GM18502 (cell line): Measurements from ENCODE around the gene GDPD4.

Experiments used
- ATAC-seq: cut with Tn5 transposase; IDR thresholded peaks from one replicate; pipeline ENCODE4 v1.9.1; 2021; ENCODE audit warnings: mild to moderate bottlenecking; ENCODE audit not compliant: unreplicated experiment, poor library complexity

Gene GDPD4

GRCh38 chr11:77301510-77301909 lies at the start of gene GDPD4:
TSS of gene GDPD4 (minus strand) at chr11:77301686. CDS start at chr11:77285137, 16,549 bp downstream.
- no peak for ATAC-seq

- no peak for ATAC-seq
Measured at GRCh38 chr11:77347948-77348347, 46.5 kb upstream of the GDPD4 start.

GRCh38 chr11:77346906-77347603 lies 45.6 kb upstream of the GDPD4 start:
- ATAC-seq: no peak

GRCh38 chr11:77345621-77346020 lies 44.1 kb upstream of the GDPD4 start:
- no peak for ATAC-seq

GRCh38 chr11:77340501-77340900 lies 39.0 kb upstream of the GDPD4 start:
- no peak for ATAC-seq

GRCh38 chr11:77332259-77332658 lies 30.8 kb upstream of the GDPD4 start:
- ATAC-seq: no peak

GRCh38 chr11:77325159-77325558 lies 23.7 kb upstream of the GDPD4 start:
- ATAC-seq: no peak

- no peak for ATAC-seq
Measured at GRCh38 chr11:77324508-77324907, 23.0 kb upstream of the GDPD4 start.

- no peak for ATAC-seq
Measured at GRCh38 chr11:77322926-77323590, 21.6 kb upstream of the GDPD4 start.

GRCh38 chr11:77322506-77322905 lies 21.0 kb upstream of the GDPD4 start:
- ATAC-seq: no peak

- ATAC-seq: no peak
Measured at GRCh38 chr11:77320351-77320750, 18.9 kb upstream of the GDPD4 start.

GRCh38 chr11:77318600-77318999 lies 17.1 kb upstream of the GDPD4 start:
- no peak for ATAC-seq

GRCh38 chr11:77316733-77317342 lies 15.4 kb upstream of the GDPD4 start:
- no peak for ATAC-seq

GRCh38 chr11:77312107-77312506 lies 10.6 kb upstream of the GDPD4 start:
- ATAC-seq: no peak

GRCh38 chr11:77311701-77312100 lies 10.2 kb upstream of the GDPD4 start:
- ATAC-seq: no peak

- ATAC-seq: no peak
Measured at GRCh38 chr11:77310721-77311120, 9.2 kb upstream of the GDPD4 start.

- ATAC-seq: no peak
Measured at GRCh38 chr11:77309401-77310085, 8.1 kb upstream of the GDPD4 start.

- ATAC-seq: no peak
Measured at GRCh38 chr11:77308838-77309237, 7.4 kb upstream of the GDPD4 start.

GRCh38 chr11:77303328-77303727 lies 1.8 kb upstream of the GDPD4 start:
- ATAC-seq: no peak

- ATAC-seq: no peak
Measured at GRCh38 chr11:77302752-77303151, 1.3 kb upstream of the GDPD4 start.

GRCh38 chr11:77300695-77301094 lies 791 bp downstream of the GDPD4 start:
- no peak for ATAC-seq
